HepG2 (cell line): ENCODE data around the gene ROBO2. TPM values are rescaled to one million over a fixed set of nuclear protein-coding genes. Genes with fewer than 3 reads are reported as not detected.

Experiments used
- ATAC-seq: fragments of 200-7000 bp; cut with Tn5 transposase; 3 replicates; pipeline ENCODE4 v1.9.1; 2020; ENCODE audit warnings: mild to moderate bottlenecking, moderate library complexity
- BruUV-seq: library from RNA; stranded (reverse); fragments of 400-500 nt; replicated peaks from 2 replicates; lab custom pipeline; 2021; lab: Mats Ljungman, UMichigan
- CTCF ChIA-PET: fragments of 300-600 bp; formaldehyde crosslinking; extraction: SDS; loops from one replicate; lab custom pipeline; 2021; ENCODE audit warnings: low total read pairs, inconsistent platforms, low intra/inter-chr PET ratio; lab: Yijun Ruan, JAX
- POLR2A ChIA-PET: fragments of 350-600 bp; sonication (Branson Sonifier 250); formaldehyde crosslinking; loops from one replicate; lab custom pipeline; 2020; ENCODE audit warnings: antibody characterized with exemption, inconsistent platforms; lab: Yijun Ruan, JAX
- DNase-seq: peaks from one replicate; pipeline ENCODE4 v3.0.0-alpha.2; 2015; ENCODE audit warnings: low spot score
- FAIRE-seq: peaks from 3 replicates; lab custom pipeline; 2011; peaks lifted over from hg19 to GRCh38; lab: Jason Lieb, UNC
- H2AFZ ChIP-seq: one replicate; pipeline ENCODE4 v1.6.1; 2011; ENCODE audit warnings: low read length, inconsistent platforms
- H3K27ac ChIP-seq: fragments of 300-600 bp; 3 replicates; pipeline ENCODE4 v1.8.0; 2011; ENCODE audit warnings: mixed run types, mild to moderate bottlenecking, mixed read lengths, low read length, inconsistent platforms; ENCODE audit not compliant: insufficient read depth; ENCODE audit errors: extremely low read length
- H3K27me3 ChIP-seq, 2 experiments: fragments of 200-600 bp in 1 of 2; 2 replicates in 1 of 2; 3 replicates in 1 of 2; pipeline versions ENCODE4 v1.6.0 to v1.8.0; 2011; ENCODE audit warnings: low read length in 2 of 2, mild to moderate bottlenecking in 2 of 2, moderate library complexity in 2 of 2, inconsistent platforms in 1 of 2; ENCODE audit not compliant: insufficient read depth in 2 of 2, control insufficient read depth in 1 of 2
- H3K36me3 ChIP-seq, 2 experiments: fragments of 200-600 bp in 1 of 2; replicated peaks in 1 of 2; 2 replicates in 1 of 2; 3 replicates in 1 of 2; pipeline versions ENCODE4 v1.5.1 to v1.8.0; 2011; ENCODE audit warnings: low read length in 2 of 2, inconsistent platforms in 1 of 2; ENCODE audit not compliant: insufficient read depth in 2 of 2, control insufficient read depth in 1 of 2
- H3K4me1 ChIP-seq: 2 replicates; pipeline ENCODE4 v1.5.1; 2012; ENCODE audit warnings: low read length, inconsistent platforms; ENCODE audit not compliant: insufficient read depth
- H3K4me2 ChIP-seq: 2 replicates; pipeline ENCODE4 v1.6.0; 2011; ENCODE audit warnings: low read depth, low read length, inconsistent platforms
- H3K4me3 ChIP-seq, 3 experiments: fragments of 200-600 bp in 1 of 3; sonication (generic), shearing (Covaris generic) in 1 of 3; replicated peaks in 1 of 3; 2 replicates each; pipeline ENCODE4 v1.5.1; 2011 to 2016; ENCODE audit warnings: low read length in 3 of 3, inconsistent platforms in 2 of 3, low read depth in 2 of 3, mild to moderate bottlenecking in 2 of 3, control low read depth in 1 of 3, mixed read lengths in 1 of 3; ENCODE audit not compliant: insufficient read depth in 1 of 3
- H3K79me2 ChIP-seq: one replicate; pipeline ENCODE4 v1.6.1; 2011; ENCODE audit warnings: low read length, inconsistent platforms; ENCODE audit not compliant: insufficient read depth
- H3K9ac ChIP-seq: 2 replicates; pipeline ENCODE4 v1.6.0; 2011; ENCODE audit warnings: mild to moderate bottlenecking, low read depth, low read length, inconsistent platforms; ENCODE audit not compliant: insufficient read depth
- H3K9me3 ChIP-seq: 2 replicates; pipeline ENCODE4 v1.5.1; 2012; ENCODE audit warnings: mild to moderate bottlenecking, low read length
- H4K20me1 ChIP-seq: 2 replicates; pipeline ENCODE4 v1.6.0; 2011; ENCODE audit warnings: inconsistent platforms, mild to moderate bottlenecking, low read length, moderate library complexity; ENCODE audit not compliant: insufficient read depth
- CREB1 ChIP-seq, 2 experiments: fragments of 450-650 bp in 1 of 2; IDR thresholded peaks; 2 replicates each; pipeline ENCODE4 v1.6.1; 2016 to 2017; ENCODE audit warnings: control low read depth in 1 of 2, mild to moderate bottlenecking in 1 of 2, missing compliant biosample characterization in 1 of 2, missing genetic modification characterization in 1 of 2
- DR1 ChIP-seq: sonication (generic); formaldehyde crosslinking; IDR thresholded peaks from 2 replicates; pipeline ENCODE4 v1.8.0; 2021; ENCODE audit warnings: mild to moderate bottlenecking, missing genetic modification reagents, inconsistent platforms
- EED ChIP-seq: sonication (generic); formaldehyde crosslinking; IDR thresholded peaks from 2 replicates; pipeline ENCODE4 v1.5.0; 2020; ENCODE audit warnings: mild to moderate bottlenecking, missing genetic modification reagents
- EZH2 ChIP-seq: conservative IDR thresholded peaks from 2 replicates; pipeline ENCODE4 v1.6.1; 2012; ENCODE audit warnings: mild to moderate bottlenecking, low read depth, low read length, moderate library complexity
- KLF6 ChIP-seq: IDR thresholded peaks from 2 replicates; pipeline ENCODE4 v1.8.0; 2016; ENCODE audit warnings: missing biosample characterization, missing genetic modification reagents
- MAFK ChIP-seq, 2 experiments: IDR thresholded peaks in 1 of 2; conservative IDR thresholded peaks in 1 of 2; 2 replicates each; pipeline ENCODE4 v1.6.1; 2011; ENCODE audit warnings: improper control_type of control experiment in 2 of 2, low read length in 2 of 2
- NCOR1 ChIP-seq: fragments of 200-600 bp; sonication (generic); IDR thresholded peaks from 2 replicates; pipeline ENCODE4 v1.7.0; 2017; ENCODE audit warnings: antibody characterized with exemption, low read length, borderline replicate concordance
- PHF20 ChIP-seq: sonication (generic); formaldehyde crosslinking; IDR thresholded peaks from 2 replicates; pipeline ENCODE4 v1.5.0; 2020; ENCODE audit warnings: mild to moderate bottlenecking, missing genetic modification reagents
- ZBTB21 ChIP-seq: sonication (generic); formaldehyde crosslinking; IDR thresholded peaks from 2 replicates; pipeline ENCODE4 v1.4.0; 2020; ENCODE audit warnings: missing genetic modification reagents
- ZFP62 ChIP-seq: sonication (generic); formaldehyde crosslinking; IDR thresholded peaks from 2 replicates; pipeline ENCODE4 v1.4.0; 2020; ENCODE audit warnings: missing genetic modification reagents
- ZFP90 ChIP-seq: sonication (generic); formaldehyde crosslinking; IDR thresholded peaks from 2 replicates; pipeline ENCODE4 v1.8.0; 2022; ENCODE audit warnings: missing genetic modification reagents, mild to moderate bottlenecking, inconsistent platforms, borderline replicate concordance
- ZIK1 ChIP-seq: sonication (generic); formaldehyde crosslinking; IDR thresholded peaks from 2 replicates; pipeline ENCODE4 v1.5.0; 2020; ENCODE audit warnings: mild to moderate bottlenecking, low read depth, missing genetic modification reagents, borderline replicate concordance
- ZNF10 ChIP-seq: sonication (generic); formaldehyde crosslinking; IDR thresholded peaks from 2 replicates; pipeline ENCODE4 v1.4.0; 2020; ENCODE audit warnings: mild to moderate bottlenecking, low read depth, missing genetic modification reagents, borderline replicate concordance
- ZNF282 ChIP-seq: fragments of 450-650 bp; IDR thresholded peaks from 2 replicates; pipeline ENCODE4 v1.6.1; 2018; ENCODE audit not compliant: partially characterized antibody
- ZNF577 ChIP-seq: sonication (generic); formaldehyde crosslinking; IDR thresholded peaks from 2 replicates; pipeline ENCODE4 v1.4.0; 2020; ENCODE audit warnings: mild to moderate bottlenecking, low read depth, missing genetic modification reagents, borderline replicate concordance
- ZNF7 ChIP-seq: IDR thresholded peaks from 2 replicates; pipeline ENCODE4 v1.6.1; 2016; ENCODE audit warnings: missing biosample characterization, missing genetic modification reagents
- ZNF703 ChIP-seq: sonication (generic); formaldehyde crosslinking; IDR thresholded peaks from 2 replicates; pipeline ENCODE4 v1.5.1; 2020; ENCODE audit warnings: missing genetic modification reagents, mild to moderate bottlenecking, moderate library complexity, borderline replicate concordance
- ZNF772 ChIP-seq: sonication (generic); formaldehyde crosslinking; IDR thresholded peaks from 2 replicates; pipeline ENCODE4 v1.5.0; 2020; ENCODE audit warnings: mild to moderate bottlenecking, missing genetic modification reagents
- ZNF777 ChIP-seq: sonication (generic); formaldehyde crosslinking; IDR thresholded peaks from 2 replicates; pipeline ENCODE4 v1.4.0; 2020; ENCODE audit warnings: missing genetic modification reagents
- ZNF850 ChIP-seq: sonication (generic); formaldehyde crosslinking; conservative IDR thresholded peaks from 2 replicates; pipeline ENCODE4 v1.9.0; 2021; ENCODE audit warnings: mild to moderate bottlenecking, missing genetic modification reagents
- WGBS: methylation state at CpG from one replicate; pipeline ENCODE4 v1.1.6; 2017; ENCODE audit warnings: low lambda C conversion rate; 5-methylcytosine and 5-hydroxymethylcytosine counted together
- in situ Hi-C: cut with HindIII; loops from 2 replicates; pipeline ENCODE4 v1.10.0; 2017; ENCODE audit warnings: low pct_unique_long_range_greater_than_20kb; ENCODE audit not compliant: extremely low pct_ligation_motif_present
- intact Hi-C: fragments of 100-400 bp; cut with micrococcal nuclease; formaldehyde crosslinking; loops from one replicate; pipeline ENCODE4 v1.10.0; 2022; ENCODE audit not compliant: unreplicated experiment
- polyA plus RNA-seq, 8 experiments: library from polyadenylated mRNA; depleted of rRNA in 3 of 8; stranded (reverse) in 7 of 8; unstranded in 1 of 8; fragments of >200 nt; fragmentation: Illumina TruSeq in 4 of 8; extraction: Trizol in 4 of 8; gene quantifications; 2 replicates each; pipeline versions ENCODE4 v1.2.1 to v1.2.3, GENCODE V29; 2011 to 2016; ENCODE audit warnings: low read depth in 4 of 8, missing spikeins in 1 of 8, mixed read lengths in 1 of 8; ENCODE audit not compliant: insufficient read depth in 1 of 8
- total RNA-seq, 5 experiments: library from RNA; depleted of rRNA; stranded (reverse); fragments of >200 nt; fragmentation: Illumina TruSeq; extraction: Trizol; gene quantifications; 2 replicates each; pipeline ENCODE4 v1.2.3, GENCODE V29; 2016; ENCODE audit warnings: low read depth in 1 of 5
- TF ChIP-seq, protein P1 (sequence below): sonication (generic); formaldehyde crosslinking; IDR thresholded peaks from 2 replicates; pipeline ENCODE4 v1.8.0; 2022; ENCODE audit warnings: mild to moderate bottlenecking, missing genetic modification reagents, moderate library complexity

The ROBO2 gene
- total and polyA plus RNA-seq, 2 of the 13 experiments (the other 11 are each of a cell fraction or from before 2014, with no cell fraction given): not detected

DNA sequence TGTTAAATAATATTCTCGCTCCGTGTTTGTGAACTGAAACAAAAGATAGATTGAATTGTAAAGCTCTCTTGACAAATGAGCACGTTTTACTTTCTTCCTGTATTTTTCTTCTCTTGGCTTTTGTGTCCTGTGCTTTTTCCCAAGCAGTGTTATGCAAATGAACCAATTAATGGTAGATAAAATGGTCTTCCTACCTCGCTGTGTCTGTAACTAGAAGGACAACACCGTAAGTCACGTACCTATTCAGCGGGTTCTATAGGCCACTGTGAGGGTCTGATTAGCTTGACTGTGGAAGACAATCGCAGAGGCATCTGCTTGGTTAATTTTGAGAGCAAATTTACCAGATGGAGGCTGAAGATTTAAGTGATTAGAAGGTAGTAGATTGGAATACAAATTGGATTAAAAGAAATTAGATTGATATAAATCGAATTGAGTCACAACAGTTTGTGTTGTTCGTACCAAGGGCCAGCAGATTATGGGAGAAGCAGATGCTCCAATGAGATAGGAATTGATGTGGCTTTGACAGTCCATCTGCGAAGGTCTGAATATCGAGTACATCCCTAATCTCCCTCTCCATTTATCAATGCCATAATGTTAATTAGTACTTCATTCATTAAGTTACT, 40.2 kb downstream of the ROBO2 start:
- DNase-seq: no peak
- BruUV-seq: no TSS peak
- in situ Hi-C loops: no loop called here
- no peak for FAIRE-seq
- ATAC-seq: no peak
- no peak overlapping the region for H3K4me3 ChIP-seq
- no peaks in the 10 kb centered on the region for H3K4me1 ChIP-seq
- H3K79me2 ChIP-seq: no peaks in the 10 kb centered on the region
- H3K9me3 ChIP-seq: no peaks in the 10 kb centered on the region
- TF ChIP-seq ZBTB21: no peak
- no peak for TF ChIP-seq CREB1 (IDR thresholded peaks at IDR 0.05)
- no peak for TF ChIP-seq CREB1 (CRISPR knock-in tag; IDR thresholded peaks at IDR 0.05)
- no peak for TF ChIP-seq EZH2
- no peak for TF ChIP-seq ZNF703 (CRISPR knock-in tag)
- TF ChIP-seq ZFP90: no peak
- no peak for TF ChIP-seq ZNF850
- H3K27ac ChIP-seq: no peak overlapping the region
- H3K27me3 ChIP-seq: no peaks in the 10 kb centered on the region
- H3K36me3 ChIP-seq: no peaks in the 10 kb centered on the region
- ChIA-PET CTCF (no interaction called here), POLR2A (no interaction called here)
- no peak overlapping the region for H2AFZ ChIP-seq
- H3K9ac ChIP-seq: no peak overlapping the region
- intact Hi-C loops: no loop called here
- H4K20me1 ChIP-seq: no peaks in the 10 kb centered on the region
- H3K4me2 ChIP-seq: no peak overlapping the region
- WGBS: 40% methylated on average over 12 of the region's 12 CpGs

- ChIA-PET POLR2A (no interaction called here), CTCF (no interaction called here)
- ATAC-seq (no peak), FAIRE-seq (no peak), DNase-seq (no peak)
- H3K27ac ChIP-seq: no peak overlapping the region
- H3K4me1 ChIP-seq: no peaks in the 10 kb centered on the region
- no peak overlapping the region for H3K4me2 ChIP-seq
- WGBS: 18% methylated on average over 3 of the region's 3 CpGs
- no peaks in the 10 kb centered on the region for H3K36me3 ChIP-seq
- H3K79me2 ChIP-seq: no peaks in the 10 kb centered on the region
- H3K27me3 ChIP-seq: no peaks in the 10 kb centered on the region
- no peaks in the 10 kb centered on the region for H3K9me3 ChIP-seq
- H3K4me3 ChIP-seq: no peak overlapping the region
- intact Hi-C loops (no loop called here), in situ Hi-C loops (no loop called here)
- H2AFZ ChIP-seq: no peak overlapping the region
- H3K9ac ChIP-seq: no peak overlapping the region
- BruUV-seq: no TSS peak
- no peaks in the 10 kb centered on the region for H4K20me1 ChIP-seq
- TF ChIP-seq ZFP62 (CRISPR knock-in tag): no peak
- TF ChIP-seq EED (CRISPR knock-in tag): no peak
- TF ChIP-seq ZNF577 (CRISPR knock-in tag): no peak
- no peak for TF ChIP-seq ZNF772 (CRISPR knock-in tag)
- TF ChIP-seq ZNF7 (CRISPR knock-in tag): no peak
- TF ChIP-seq MAFK (conservative IDR thresholded peaks at IDR 0.05 in 1 of 2, IDR thresholded peaks at IDR 0.05 in 1 of 2; ENCODE audit: low read length in 2 of 2): no peak
- no peak for TF ChIP-seq NCOR1
- no peak for TF ChIP-seq DR1 (CRISPR knock-in tag)
- no peak for TF ChIP-seq ZNF10 (CRISPR knock-in tag)
- TF ChIP-seq KLF6 (CRISPR knock-in tag): no peak
- TF ChIP-seq ZIK1 (CRISPR knock-in tag): no peak
- TF ChIP-seq ZNF777 (CRISPR knock-in tag): no peak
- TF ChIP-seq, protein P1, sequence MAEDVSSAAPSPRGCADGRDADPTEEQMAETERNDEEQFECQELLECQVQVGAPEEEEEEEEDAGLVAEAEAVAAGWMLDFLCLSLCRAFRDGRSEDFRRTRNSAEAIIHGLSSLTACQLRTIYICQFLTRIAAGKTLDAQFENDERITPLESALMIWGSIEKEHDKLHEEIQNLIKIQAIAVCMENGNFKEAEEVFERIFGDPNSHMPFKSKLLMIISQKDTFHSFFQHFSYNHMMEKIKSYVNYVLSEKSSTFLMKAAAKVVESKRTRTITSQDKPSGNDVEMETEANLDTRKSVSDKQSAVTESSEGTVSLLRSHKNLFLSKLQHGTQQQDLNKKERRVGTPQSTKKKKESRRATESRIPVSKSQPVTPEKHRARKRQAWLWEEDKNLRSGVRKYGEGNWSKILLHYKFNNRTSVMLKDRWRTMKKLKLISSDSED (CRISPR knock-in tag): no peak
- no peak for TF ChIP-seq ZNF282
- TF ChIP-seq PHF20 (CRISPR knock-in tag): no peak
Observed at GRCh38 chr3:77081240-77081661, 41.4 kb downstream of the ROBO2 start.
